A673 (cell line): ENCODE data around the gene STOX1.

Experiments
- CTCF ChIP-seq: fragments of 300-800, 200-600 bp; sonication (generic); conservative IDR thresholded peaks from 2 replicates; pipeline ENCODE4 v1.5.1; 2017; ENCODE audit warnings: low read depth, mild to moderate bottlenecking, antibody characterized with exemption, low read length, moderate library complexity, mixed read lengths
- EZH2 ChIP-seq: fragments of 200-600 bp; sonication (generic); IDR thresholded peaks from 2 replicates; pipeline ENCODE4 v1.6.1; 2017; ENCODE audit warnings: borderline replicate concordance, low read depth, mild to moderate bottlenecking, mixed read lengths, antibody characterized with exemption, low read length; ENCODE audit not compliant: poor library complexity, severe bottlenecking

GRCh38 chr10:68832601-68833000 is 5.3 kb downstream of the STOX1 start:
- TF ChIP-seq CTCF (no peak), EZH2 (no peak)
